GM12878 (cell line): Measurements from ENCODE around the gene TOPAZ1.

Experiments
- CTCF ChIP-seq, 3 experiments: IDR thresholded peaks in 2 of 3; conservative IDR thresholded peaks in 1 of 3; 2 replicates each; pipeline ENCODE4 v1.5.1; 2011; ENCODE audit warnings: low read depth in 3 of 3, low read length in 3 of 3, mild to moderate bottlenecking in 3 of 3, control low read depth in 2 of 3, moderate library complexity in 2 of 3, inconsistent platforms in 1 of 3, mixed read lengths in 1 of 3; ENCODE audit not compliant: control insufficient read depth in 2 of 3, insufficient read depth in 1 of 3; ENCODE audit errors: extremely low read depth in 1 of 3
- EZH2 ChIP-seq: IDR thresholded peaks from 2 replicates; pipeline ENCODE4 v1.6.1; 2012; ENCODE audit warnings: low read depth, mild to moderate bottlenecking, control low read depth, inconsistent platforms, low read length, borderline replicate concordance; ENCODE audit not compliant: control insufficient read depth
- KLF5 ChIP-seq: fragments of 450-650 bp; IDR thresholded peaks from 2 replicates; pipeline ENCODE4 v1.6.1; 2014; ENCODE audit warnings: mild to moderate bottlenecking; ENCODE audit not compliant: partially characterized antibody
- MAX ChIP-seq: IDR thresholded peaks from 2 replicates; pipeline ENCODE4 v1.6.1; 2012; ENCODE audit warnings: low read depth, low read length, improper control_type of control experiment
- MTA3 ChIP-seq: IDR thresholded peaks from 2 replicates; pipeline ENCODE4 v1.6.1; 2012; ENCODE audit warnings: low read length, inconsistent platforms, borderline replicate concordance
- MYC ChIP-seq: IDR thresholded peaks from 2 replicates; pipeline ENCODE4 v1.6.1; 2011; ENCODE audit warnings: mild to moderate bottlenecking, low read length, moderate library complexity, inconsistent platforms; ENCODE audit not compliant: insufficient read depth, insufficient replicate concordance, insufficient read length, severe bottlenecking
- NFYA ChIP-seq: IDR thresholded peaks from 2 replicates; pipeline ENCODE4 v1.6.1; 2011; ENCODE audit warnings: low read depth, mild to moderate bottlenecking, low read length, improper control_type of control experiment, borderline replicate concordance
- NFYB ChIP-seq: IDR thresholded peaks from 2 replicates; pipeline ENCODE4 v1.6.1; 2011; ENCODE audit warnings: low read depth, mild to moderate bottlenecking, low read length, improper control_type of control experiment, moderate library complexity; ENCODE audit not compliant: insufficient read depth
- POLR2AphosphoS2 ChIP-seq: IDR thresholded peaks from 2 replicates; pipeline ENCODE4 v1.6.1; 2011; ENCODE audit warnings: low read depth, mild to moderate bottlenecking, low read length, improper control_type of control experiment, moderate library complexity
- RAD51 ChIP-seq: fragments of 450-650 bp; IDR thresholded peaks from 2 replicates; pipeline ENCODE4 v1.6.1; 2016; ENCODE audit warnings: moderate library complexity, mild to moderate bottlenecking, inconsistent platforms
- SRF ChIP-seq, 2 experiments: IDR thresholded peaks; 2 replicates each; pipeline ENCODE4 v1.6.1; 2011; ENCODE audit warnings: low read depth in 2 of 2, low read length in 2 of 2, mild to moderate bottlenecking in 1 of 2, moderate library complexity in 1 of 2
- SUZ12 ChIP-seq: fragments of 200-600 bp; sonication (generic); IDR thresholded peaks from one replicate; pipeline ENCODE4 v1.6.1; 2018; ENCODE audit warnings: antibody characterized with exemption, mild to moderate bottlenecking; ENCODE audit not compliant: unreplicated experiment
- YY1 ChIP-seq: IDR thresholded peaks from 2 replicates; pipeline ENCODE4 v1.6.1; 2011; ENCODE audit warnings: low read depth, mild to moderate bottlenecking, low read length

GRCh38 chr3:44323341-44323955 lies 81.8 kb downstream of the TOPAZ1 start:
- no peak for TF ChIP-seq EZH2
- no peak for TF ChIP-seq YY1
- no peak for TF ChIP-seq SRF (IDR thresholded peaks at IDR 0.05; ENCODE audit: low read depth in 2 of 2, low read length in 2 of 2)
- TF ChIP-seq CTCF (IDR thresholded peaks at IDR 0.05 in 2 of 3, conservative IDR thresholded peaks at IDR 0.05 in 1 of 3; ENCODE audit: control insufficient read depth in 2 of 3, extremely low read depth in 1 of 3, insufficient read depth in 1 of 3, low read depth in 3 of 3, low read length in 3 of 3) = peak; percentile 73 to 83 (median 76)
- TF ChIP-seq MAX = no peak
- TF ChIP-seq RAD51 = no peak
- no peak for TF ChIP-seq NFYA
- TF ChIP-seq KLF5 = no peak
- TF ChIP-seq POLR2AphosphoS2 = no peak
- no peak for TF ChIP-seq SUZ12
- no peak for TF ChIP-seq MYC
- TF ChIP-seq MTA3 = no peak
- no peak for TF ChIP-seq NFYB
